GM19328 (cell line): ENCODE measurements around the gene KRTAP5-8.
"Not testable (repeated sequence)": the region's sequence is repeated elsewhere in the genome, so short reads cannot be mapped to it uniquely, and the experiment has no call there.

Experiments used
- ATAC-seq: cut with Tn5 transposase; IDR thresholded peaks from one replicate; pipeline ENCODE4 v1.9.1; 2021; ENCODE audit warnings: mild to moderate bottlenecking, moderate library complexity; ENCODE audit not compliant: unreplicated experiment

KRTAP5-8 gene

DNA sequence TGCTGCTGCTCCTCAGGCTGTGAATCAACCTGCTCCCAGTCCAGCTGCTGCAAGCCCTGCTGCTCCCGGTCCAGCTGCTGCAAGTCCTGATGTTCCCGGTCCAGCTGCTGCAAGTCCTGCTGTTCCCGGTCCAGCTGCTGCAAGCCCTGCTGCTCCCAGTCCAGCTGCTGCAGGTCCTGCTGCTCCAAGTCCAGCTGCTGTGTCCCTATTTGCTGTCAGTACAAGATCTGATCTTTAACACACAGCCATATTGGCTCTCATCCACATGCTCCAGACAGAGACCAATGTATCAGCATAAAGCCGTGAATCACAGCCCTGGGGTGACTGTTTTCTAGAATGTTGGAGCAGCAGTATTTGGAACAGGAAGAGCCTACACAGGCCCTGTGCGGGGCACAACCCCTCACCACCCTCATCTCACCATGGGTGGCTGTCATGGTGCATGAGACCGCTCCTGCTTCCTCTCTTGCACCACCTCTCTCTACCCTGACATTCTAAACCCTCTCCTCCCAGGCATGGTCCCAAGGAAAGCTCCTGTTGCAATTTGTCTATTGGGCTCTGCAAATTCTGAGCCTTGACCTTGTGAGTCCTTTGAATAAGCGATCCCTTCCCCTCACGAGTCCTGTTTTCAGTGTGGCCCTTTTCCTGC is 31.0 kb downstream of the KRTAP5-8 start:
- ATAC-seq = no peak

DNA sequence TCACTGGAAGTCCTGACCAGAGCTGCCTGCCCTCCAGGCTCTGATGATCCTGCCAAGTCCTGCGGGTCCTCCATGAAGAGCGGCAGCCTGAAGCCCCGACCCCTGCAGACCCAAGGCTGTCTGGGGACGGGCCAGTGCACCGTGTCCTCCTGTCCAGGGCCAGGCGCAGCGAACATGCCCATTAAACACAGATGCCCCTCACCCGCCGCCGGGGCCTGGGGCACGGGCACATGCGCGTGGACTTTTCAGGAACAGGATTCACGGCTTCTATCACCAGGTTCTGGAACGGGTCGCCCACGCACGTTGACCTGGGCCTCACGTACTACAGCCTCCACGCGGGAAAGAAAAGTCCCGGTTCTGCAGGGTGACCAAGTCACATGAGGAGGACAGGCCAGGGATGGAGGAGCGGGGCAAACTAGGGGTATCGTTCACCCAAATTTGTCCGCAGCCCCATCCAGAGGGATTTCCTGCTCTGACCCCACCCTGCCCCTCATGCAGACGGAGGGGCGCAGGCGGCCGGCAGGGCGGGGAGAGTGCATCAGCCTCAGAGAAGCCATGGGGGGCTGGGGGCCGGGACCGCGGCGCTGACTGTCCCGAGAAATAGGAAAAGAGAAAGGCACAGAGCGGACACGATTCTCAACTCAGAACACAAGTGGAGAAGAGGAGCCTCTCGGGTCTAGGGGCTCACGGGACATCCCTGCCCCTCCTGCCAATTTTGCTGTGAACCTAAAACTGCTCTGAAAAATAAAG is 33.5 kb downstream of the KRTAP5-8 start:
- ATAC-seq = not testable (repeated sequence)

DNA sequence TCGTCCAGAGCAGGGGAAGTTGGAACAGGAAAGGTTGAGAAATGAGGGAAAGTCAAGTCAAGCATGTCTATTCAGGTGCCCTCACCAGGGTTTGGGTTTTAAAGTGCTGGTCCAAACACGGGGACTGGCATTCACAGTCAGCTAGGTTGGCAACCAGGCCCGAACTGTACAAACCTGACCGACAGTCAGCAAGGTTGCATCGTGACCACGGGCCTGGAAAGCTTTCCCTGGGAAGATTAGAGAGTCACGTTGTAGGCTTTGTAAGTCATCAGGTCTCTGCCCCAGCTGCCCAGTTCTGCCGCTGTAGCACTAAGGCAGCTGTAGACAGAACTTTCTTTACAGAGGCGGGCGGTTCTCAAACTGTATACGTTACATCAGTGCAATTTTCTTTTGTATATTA is 35.0 kb downstream of the KRTAP5-8 start:
- ATAC-seq = no peak

DNA sequence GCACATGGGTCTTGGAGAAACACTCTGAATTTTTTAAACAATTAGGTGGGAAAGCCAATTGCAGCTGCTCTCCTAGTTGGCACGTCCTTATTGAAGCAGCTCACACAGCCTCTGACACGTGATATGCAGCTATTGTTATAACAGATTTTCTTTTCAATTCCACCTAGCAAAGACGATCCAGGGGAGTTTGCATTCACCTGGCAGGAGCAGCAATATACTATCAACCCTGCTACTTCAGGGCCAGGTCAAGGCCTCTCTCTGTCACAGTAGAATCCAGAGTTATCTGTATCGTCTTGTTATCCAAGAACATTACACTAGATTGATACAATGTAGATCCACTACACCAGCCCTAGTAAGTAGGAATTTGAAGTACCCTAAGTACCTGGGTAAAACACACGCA is 36.6 kb downstream of the KRTAP5-8 start:
- no peak for ATAC-seq

DNA sequence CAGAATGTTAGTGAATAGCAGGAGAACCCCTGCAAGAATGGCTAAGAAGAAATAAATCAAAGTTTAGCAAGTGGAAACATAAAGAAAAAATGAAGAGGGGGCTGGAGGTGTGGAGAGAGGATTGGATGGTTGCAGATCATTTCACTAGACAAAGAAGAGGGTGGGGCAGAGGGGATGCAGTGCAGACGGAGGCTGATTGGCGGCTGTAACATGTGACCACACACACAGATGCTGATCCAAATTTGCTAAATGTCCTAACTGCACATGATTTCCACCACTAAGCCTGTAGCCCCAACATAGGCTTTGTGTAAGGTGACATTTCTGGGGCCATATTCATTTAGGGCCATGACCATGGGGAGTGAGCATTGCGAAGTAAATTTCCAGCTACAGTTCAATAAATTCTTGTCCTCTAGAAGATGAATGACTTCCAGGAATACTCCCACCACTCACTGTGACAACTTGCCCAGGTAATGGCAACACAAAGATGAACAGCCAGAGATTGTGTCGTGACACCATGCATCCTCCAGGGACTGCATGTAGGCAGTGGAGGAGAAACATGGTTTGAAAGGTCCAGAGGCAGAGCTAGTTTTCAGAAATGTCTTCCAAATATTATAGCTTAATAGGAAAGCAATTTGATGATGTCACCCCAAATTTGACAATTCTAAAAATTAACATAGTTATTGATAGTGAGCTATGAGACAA is 38.0 kb downstream of the KRTAP5-8 start:
- ATAC-seq = no peak

DNA sequence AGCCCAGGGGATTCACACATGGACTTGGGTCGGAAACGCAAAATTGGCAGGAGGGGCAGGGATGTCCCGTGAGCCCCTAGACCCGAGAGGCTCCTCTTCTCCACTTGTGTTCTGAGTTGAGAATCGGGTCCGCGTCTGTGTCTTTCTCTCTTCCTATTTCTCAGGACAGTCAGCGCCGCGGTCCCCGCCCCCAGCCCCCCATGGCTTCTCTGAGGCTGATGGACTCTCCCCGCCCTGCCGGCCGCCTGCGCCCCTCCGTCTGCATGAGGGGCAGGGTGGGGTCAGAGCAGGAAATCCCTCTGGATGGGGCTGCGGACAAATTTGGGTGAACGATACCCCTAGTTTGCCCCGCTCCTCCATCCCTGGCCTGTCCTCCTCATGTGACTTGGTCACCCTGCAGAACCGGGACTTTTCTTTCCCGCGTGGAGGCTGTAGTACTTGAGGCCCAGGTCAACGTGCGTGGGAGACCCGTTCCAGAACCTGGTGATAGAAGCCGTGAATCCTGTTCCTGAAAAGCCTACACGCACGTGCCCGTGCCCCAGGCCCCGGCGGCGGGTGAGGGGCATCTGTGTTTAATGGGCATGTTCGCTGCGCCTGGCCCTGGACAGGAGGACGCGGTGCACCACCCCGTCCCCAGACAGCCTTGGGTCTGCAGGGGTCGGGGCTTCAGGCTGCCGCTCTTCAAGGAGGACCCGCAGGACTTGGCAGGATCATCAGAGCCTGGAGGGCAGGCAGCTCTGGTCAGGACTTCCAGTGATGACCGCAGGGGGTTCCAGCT is 39.1 kb downstream of the KRTAP5-8 start:
- ATAC-seq = not testable (repeated sequence)

DNA sequence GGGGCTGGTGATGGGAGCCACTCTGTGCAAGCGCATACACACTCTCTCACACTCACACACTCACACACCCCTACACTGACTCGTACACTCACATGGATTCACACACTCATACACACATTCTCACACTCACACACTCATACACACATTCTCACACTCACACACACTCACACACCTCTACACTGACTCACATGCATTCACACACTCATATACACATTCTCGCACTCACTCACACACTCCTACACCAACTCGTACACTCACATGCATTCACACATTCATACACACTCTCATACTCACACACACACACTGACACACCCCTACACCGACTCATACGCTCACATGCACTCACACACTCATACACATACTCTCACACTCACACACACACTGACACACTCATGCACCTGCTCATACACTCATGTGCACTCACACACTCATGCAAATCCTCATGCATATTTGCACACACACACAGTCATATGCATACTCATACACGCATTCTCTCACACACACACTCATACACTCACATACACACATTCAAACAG is 39.7 kb downstream of the KRTAP5-8 start:
- ATAC-seq = no peak

DNA sequence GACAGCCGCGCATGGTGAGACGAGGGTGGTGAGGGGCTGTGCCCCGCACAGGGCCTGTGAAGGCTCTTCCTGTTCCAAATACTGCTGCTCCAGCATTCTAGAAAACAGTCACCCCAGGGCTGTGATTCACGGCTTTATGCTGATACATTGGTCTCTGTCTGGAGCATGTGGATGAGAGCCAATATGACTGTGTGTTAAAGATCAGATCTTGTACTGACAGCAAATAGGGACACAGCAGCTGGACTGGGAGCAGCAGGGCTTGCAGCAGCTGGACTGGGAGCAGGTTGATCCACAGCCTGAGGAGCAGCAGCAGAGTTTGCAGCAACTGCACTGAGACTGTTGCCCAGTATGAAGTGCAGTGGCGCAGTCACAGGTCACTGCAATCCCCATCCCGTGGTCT is 41.7 kb downstream of the KRTAP5-8 start:
- not testable (repeated sequence) for ATAC-seq

DNA sequence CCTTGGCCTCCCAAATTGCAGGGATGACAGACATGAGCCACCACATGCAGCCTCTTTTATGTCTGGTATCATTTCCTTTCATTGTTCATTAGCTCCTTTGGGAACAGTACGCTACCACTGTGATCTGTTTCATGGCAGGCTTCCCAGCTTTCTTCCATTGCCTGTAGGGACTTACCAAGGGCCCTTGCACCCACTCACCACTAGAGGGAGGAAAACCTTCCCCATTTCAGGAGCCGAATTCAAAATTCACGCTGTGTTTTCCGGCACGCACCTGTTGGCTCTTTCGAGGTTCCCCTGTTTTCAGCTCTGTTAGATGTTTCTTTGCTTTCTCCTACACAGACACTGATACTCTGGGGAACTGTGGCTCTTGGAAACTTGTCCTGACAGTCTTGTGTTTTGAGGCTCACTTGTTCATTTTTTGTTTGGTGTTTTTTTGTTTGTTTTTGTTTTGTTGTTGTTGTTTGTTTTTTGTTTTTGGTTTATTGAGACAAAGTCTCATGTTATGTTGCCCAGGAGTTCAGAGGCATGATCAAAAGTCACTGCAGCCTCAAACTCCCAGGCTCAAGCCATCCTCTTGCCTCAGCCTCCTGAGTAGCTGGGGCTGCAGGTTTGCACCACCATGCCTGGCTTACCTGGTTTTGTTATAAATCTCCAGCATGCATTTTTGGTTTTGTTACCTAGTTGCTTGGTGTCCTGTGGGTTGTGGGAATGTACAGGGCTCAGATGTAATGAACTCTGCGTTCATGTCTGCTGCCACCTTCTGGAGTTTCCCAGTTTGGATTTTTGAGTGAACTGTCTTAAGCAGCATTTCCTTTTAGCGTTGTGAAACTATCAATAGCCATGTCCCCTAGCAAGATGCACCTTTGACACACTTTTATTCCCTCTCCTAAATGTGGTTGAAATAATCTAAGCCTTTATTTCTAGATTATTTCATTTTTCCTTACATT is 42.5 kb downstream of the KRTAP5-8 start:
- no peak for ATAC-seq

DNA sequence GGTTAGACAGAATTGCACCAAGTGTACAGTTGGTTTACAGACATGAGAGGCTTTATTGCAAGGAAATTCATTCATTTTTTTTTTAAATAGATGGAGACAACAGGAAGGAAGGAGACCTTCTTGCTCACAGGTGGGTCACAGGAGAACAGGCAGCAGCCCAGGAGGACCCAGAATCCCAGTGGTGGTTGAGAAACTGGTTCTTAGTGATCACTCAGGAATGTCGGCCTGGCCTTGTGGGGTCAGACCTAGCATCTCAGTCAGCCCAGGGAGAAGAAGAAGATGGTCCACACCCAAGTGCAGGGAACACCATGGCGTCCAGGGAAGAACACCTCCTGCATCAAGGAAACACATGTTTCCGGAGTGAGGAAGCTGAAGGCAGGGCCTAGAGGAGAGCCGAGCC is 44.0 kb downstream of the KRTAP5-8 start:
- ATAC-seq = no peak

DNA sequence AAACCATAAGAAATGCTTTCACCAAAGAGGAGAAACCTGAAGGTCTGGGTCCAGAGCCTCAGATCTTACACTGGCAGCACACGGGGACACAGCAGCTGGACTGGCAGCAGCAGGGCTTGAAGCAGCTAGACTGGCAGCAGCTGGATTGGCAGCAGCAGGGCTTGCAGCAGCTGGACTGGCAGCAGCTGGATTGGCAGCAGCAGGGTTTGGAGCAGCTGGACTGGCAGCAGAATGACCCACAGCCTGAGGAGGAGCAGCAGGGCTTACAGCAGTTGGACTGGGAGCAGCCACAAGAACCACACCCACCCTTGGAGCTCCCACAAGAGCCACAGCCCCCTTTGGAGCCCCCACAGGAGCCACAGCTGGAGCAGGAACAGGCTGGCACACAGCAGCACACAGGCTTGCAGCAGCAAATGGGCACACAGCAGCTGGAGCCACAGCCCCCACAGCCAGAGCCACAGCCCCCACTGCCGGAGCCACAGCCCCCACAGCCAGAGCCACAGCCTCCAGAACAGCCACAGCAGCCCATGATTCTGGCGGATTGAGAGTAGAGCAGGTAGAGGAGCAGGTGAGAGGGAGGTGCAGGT is 44.6 kb downstream of the KRTAP5-8 start, which contains the start of gene KRTAP5-11:
Gene KRTAP5-11 (minus strand): TSS at position 567 of the 587 bp plus-strand sequence. CDS start 38 bp downstream, at position 529.
- no peak for ATAC-seq

DNA sequence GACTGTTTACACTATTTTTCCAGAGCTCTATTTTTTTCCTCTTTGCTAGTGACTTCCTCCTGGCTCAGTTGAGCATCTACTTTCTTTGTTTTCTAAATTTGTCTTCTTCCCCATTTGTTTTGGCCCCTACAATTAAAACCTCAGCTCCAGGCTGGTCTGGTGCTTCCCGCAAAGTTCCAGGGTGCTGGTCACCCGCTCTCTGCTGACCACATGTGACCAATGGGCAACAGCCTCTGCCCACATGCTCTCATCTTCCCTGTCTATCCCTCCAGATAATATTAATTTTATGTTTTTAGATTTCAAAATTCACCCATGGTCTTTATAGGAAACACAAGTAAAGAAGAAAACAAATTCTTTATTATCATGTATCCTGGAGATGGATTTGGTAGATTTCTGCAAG is 45.1 kb downstream of the KRTAP5-8 start:
- not testable (repeated sequence) for ATAC-seq

DNA sequence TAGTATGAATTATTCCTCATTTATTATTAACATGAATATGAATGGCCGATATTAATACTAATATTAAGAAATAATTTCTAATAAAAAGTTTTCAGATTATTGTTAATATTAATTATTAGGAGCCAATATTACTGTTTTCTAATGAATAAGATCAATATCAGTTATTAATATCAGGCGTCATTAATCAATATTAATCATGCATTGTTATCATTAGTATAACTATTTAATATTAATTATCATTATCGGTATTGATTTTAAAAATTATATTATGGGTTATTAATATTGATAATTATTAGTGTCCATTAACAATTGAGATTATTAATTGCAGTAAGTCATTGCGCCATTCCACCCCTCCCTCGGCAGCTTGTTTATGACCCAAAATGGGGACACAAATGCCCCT is 47.8 kb downstream of the KRTAP5-8 start:
- not testable (repeated sequence) for ATAC-seq

DNA sequence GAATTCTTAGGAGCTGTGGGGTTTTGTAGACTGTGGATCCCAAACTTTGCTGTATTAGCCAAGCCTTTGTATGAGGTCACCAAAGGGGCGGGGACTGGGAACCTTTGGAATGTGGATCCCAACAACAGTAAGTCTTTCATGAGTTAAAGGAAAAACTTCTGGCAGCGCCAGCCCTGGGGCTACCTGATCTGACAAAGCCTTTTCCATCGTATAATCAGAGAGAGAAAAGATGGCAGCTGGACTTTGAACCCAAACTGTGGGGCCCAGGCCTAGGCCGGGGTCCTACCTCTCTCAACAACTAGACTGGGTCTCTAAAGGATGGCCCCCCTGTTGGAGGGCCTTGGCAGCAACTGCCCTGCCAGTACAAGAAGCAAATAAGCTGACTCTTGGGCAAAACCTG is 50.5 kb downstream of the KRTAP5-8 start:
- not testable (repeated sequence) for ATAC-seq
